ENCODE measurements around the gene EPB41L2.
A peak's percentile ranks its signal among the peaks of the same experiment; 100 is the strongest.

The EPB41L2 gene

GRCh38 chr6:131061751-131062119 lies 1.3 kb downstream of the EPB41L2 start:
- no peak for DNase-seq (ENCODE audit: low spot score)

- no peak for DNase-seq (ENCODE audit: low spot score)
These were observed 1.8 kb downstream of the EPB41L2 start for GRCh38 chr6:131061041-131061750.

DNA sequence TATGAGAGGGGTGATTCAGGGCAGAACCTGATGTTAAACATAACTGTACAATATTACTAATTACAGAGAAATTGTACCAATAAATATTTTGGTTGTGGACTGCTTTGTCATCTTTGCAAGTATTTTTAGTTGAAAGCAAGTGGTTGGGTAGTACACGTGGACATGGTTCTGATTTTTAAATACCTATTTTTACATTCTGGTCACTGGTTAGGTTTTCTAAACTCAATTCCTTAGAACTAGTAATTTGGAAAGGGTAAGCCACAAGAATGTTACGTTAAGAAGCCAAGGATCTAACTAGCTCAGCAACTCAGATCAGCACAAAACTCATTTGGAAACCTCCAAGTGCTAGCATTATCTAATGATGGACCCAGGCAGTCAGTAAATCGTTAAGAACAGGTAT lies 2.7 kb downstream of the EPB41L2 start:
- DNase-seq (ENCODE audit: low spot score): no peak

DNA sequence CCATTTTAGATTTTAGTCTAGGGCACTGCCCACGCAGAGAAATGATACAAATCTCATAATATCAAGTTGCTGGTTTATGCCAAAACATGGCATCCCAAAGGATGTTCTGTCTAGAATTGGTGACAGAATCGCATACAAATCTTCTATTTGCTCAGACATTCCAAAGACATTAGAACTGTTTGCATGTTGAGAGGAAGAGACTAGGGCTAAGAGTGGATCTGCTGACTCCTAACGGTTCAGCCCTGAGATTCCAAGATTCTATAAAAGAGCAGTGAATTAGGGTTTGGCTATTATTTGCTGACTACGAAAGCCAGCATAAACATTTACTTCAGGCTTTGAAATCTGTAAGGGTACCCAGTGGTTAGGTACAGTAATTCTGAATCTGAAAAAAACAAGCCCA lies 3.6 kb downstream of the EPB41L2 start:
- DNase-seq (ENCODE audit: low spot score): no peak

DNA sequence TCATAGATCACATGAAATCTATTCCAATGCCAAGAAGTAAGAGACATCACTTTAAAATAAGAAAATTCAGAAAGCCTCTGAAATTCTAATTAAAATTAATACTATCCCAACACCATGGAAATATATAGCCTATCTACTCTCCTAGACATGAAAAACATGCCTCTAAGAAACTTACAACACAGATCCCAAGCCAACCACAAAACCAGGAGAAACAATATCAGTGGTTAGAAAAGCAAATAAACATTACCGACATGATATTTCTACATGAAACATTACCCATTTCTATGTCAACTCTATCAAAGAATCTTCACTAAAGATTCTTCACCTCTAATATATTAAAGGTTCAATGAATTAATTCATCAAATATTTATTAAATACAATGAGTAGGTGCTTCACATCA lies 4.8 kb downstream of the EPB41L2 start:
- no peak for DNase-seq (ENCODE audit: low spot score)

DNA sequence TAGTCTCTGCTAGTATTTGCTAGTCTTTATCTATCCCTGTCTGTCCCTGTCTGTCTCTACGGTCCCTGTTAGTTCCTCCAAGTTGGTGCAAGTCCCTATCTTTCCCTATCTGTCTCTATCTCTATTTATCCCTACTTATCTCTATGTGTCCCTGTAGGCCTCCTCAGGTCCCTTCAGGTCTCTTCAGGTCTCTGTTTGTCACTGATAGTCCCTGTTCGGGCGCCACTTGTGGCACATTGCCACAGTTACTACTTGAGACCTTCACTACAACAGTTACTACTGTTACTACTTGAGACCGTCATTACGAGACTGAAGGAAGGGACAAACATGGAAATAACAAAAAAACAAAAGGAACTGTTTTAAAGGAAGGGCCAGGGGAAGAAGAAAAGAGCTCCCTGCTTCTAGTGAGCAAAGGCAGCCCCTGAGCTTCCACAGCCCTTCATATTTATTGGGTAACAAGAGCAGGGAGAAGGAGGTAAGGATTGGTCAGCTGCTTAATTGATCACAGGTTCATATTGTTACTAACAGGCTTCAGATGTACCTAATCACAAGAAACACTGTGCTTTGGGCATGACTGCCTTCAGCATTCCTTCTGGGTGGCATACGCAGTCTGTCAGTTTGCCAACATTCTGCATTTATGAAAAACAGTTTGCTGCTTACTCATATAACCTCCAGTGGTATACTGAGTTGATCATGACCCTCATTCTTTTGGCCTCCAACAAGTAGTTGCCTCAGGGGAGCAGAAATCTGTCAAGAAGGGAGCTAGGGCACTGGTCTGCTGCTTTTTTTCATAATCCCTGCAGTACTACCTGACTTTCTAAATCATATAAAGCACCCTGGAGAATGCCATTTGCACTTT lies 8.4 kb downstream of the EPB41L2 start:
- DNase-seq (ENCODE audit: low spot score): no peak

GRCh38 chr6:131053546-131054240 lies 9.4 kb downstream of the EPB41L2 start:
- DNase-seq (ENCODE audit: low spot score): no peak

GRCh38 chr6:131052181-131052580 lies 10.9 kb downstream of the EPB41L2 start:
- DNase-seq (ENCODE audit: low spot score): no peak

- DNase-seq (ENCODE audit: low spot score): no peak
These were observed 11.7 kb downstream of the EPB41L2 start for GRCh38 chr6:131051341-131051740.

- no peak for DNase-seq (ENCODE audit: low spot score)
These were observed 13.4 kb downstream of the EPB41L2 start for GRCh38 chr6:131049608-131050007.

GRCh38 chr6:131048933-131049515 lies 14.0 kb downstream of the EPB41L2 start:
- no peak for DNase-seq (ENCODE audit: low spot score)

DNA sequence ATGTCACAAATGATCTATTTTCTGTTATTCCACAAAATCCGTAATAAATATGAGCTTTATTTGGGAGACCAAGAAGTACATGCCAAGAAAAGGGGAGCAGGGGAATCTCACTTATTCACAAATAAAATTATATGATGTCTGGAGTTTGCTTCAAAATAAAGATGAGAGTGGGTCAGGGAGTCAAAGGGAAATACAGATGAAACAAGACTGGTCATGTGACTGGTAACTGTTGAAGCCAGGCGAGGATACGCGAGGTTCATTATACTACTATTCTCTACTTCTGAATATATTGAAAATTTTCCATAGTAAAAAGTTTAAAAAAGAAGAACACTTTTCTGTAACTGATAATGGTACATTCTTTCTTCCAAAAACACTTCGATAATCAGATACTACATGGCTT lies 14.6 kb downstream of the EPB41L2 start:
- DNase-seq (ENCODE audit: low spot score): no peak

GRCh38 chr6:131045139-131045538 lies 17.9 kb downstream of the EPB41L2 start:
- DNase-seq (ENCODE audit: low spot score): no peak

GRCh38 chr6:131043902-131044447 lies 19.1 kb downstream of the EPB41L2 start:
- no peak for DNase-seq (ENCODE audit: low spot score)

DNA sequence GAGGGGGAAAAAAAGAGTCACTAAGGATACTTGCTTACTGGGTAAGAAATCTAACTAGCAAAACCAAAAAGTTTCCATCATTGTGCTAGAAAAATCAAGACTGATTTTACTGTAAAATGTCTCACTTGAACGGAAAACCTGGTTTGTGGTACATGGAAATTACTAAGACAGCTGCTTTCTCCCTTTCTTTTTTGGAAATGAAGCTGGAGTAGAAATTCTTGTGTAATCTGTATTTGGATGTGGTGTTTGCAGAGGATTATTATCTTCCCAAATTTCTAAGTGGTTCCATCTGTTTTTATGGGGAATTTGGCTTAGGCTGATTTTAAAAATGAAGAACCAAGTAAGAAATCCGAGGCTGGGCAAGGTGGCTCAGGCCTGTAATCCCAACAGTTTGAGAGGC lies 20.4 kb downstream of the EPB41L2 start:
- DNase-seq (ENCODE audit: low spot score): no peak

DNA sequence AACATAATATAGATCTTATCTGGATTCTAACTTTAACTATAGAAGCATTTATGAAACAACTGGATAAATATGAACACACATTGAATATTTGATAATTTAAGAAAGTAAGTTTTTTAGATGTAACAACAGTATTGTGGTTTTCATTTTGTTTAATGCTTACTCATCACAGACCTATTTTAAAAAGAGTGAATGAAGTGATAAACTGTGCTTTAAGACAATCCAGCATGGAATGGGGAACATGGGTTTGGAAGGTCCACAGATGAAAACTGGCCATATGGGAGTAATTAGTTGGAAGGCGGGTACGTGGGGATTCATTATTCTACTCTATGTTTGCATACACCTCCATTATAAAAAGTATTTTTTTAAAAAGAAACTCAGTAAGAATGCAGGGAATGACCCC lies 21.2 kb downstream of the EPB41L2 start:
- no peak for DNase-seq (ENCODE audit: low spot score)

GRCh38 chr6:131040866-131041265 lies 22.2 kb downstream of the EPB41L2 start:
- peak; percentile 56 for DNase-seq (ENCODE audit: low spot score)

GRCh38 chr6:131039345-131039680 lies 23.7 kb downstream of the EPB41L2 start:
- DNase-seq (ENCODE audit: low spot score): no peak

GRCh38 chr6:131038597-131039344 lies 24.3 kb downstream of the EPB41L2 start:
- DNase-seq (ENCODE audit: low spot score): no peak

GRCh38 chr6:131037194-131037897 lies 25.7 kb downstream of the EPB41L2 start:
- peak; percentile 65 for DNase-seq (ENCODE audit: low spot score)

DNA sequence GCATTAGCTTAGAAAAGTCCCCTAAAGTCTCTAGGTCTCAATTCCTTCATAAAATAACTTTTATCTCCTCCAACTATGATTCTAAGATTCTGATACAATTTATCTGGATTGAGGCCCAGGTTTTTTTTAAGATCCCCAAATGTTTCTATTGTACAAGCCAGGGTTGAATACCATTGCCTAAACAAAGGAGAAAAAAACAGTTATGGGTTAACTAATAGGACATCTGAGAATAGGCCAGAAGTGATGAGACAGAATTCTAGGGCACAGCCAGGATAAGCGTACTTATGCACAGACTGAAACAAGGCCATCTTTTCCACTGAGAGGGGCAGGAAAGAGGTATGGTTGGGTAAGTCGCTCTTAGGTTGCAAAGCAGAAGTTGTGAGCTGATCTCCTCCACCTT lies 26.4 kb downstream of the EPB41L2 start:
- DNase-seq (ENCODE audit: low spot score): no peak
